ENCODE results near the gene GET4.

GET4 gene

DNA sequence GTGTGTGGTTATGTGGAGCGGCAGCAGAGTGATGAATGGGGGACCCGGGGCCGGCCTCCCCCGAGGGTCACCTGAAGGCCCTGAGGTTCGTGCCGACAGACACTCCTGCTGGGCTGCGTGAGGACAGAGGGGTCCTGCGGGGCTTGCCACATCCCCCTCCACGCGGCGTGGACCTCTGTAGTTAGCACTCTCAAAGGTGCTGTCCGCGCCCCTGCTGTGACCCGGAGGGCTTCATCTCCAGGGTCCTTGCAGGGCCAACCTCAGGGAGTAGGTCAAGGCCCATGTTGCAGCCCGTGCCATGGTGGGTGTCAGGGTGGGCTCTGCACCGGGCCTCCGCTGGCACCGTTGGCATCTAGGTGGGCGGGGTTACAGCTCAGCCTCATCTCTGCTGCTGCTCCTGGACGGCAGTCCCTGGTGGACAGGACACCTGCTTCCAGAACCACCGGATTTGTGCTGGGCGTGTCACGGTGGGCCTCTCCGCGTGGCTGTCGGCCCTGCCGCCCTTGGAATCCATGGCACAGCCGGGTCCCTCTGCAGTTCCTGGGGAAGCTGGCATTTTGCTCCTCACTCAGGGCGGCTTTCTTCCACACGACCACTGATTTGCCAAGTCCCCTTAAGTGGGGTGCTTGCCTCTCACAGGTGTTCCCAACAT lies 19.8 kb upstream of the GET4 start:
- H3K36me3 ChIP-seq (ENCODE audit: control insufficient read depth, insufficient read depth, low read length) = peaks cover 88% of the 10 kb centered on the region
- no peak overlapping the region for H3K27ac ChIP-seq (ENCODE audit: insufficient read depth, low read length, poor library complexity, severe bottlenecking)
- H3K27me3 ChIP-seq (replicated peaks; ENCODE audit: control insufficient read depth, insufficient read depth, low read length, poor library complexity, severe bottlenecking) = no peaks in the 10 kb centered on the region
- no peaks in the 10 kb centered on the region for H3K4me1 ChIP-seq (ENCODE audit: control insufficient read depth, insufficient read depth, low read length, poor library complexity, severe bottlenecking)
- no peak overlapping the region for H3K4me3 ChIP-seq (ENCODE audit: insufficient read depth, low read depth, low read length, poor library complexity, severe bottlenecking)
- no peaks in the 10 kb centered on the region for H3K9me3 ChIP-seq (ENCODE audit: control insufficient read depth, low read length)
- DNase-seq = no peak

DNA sequence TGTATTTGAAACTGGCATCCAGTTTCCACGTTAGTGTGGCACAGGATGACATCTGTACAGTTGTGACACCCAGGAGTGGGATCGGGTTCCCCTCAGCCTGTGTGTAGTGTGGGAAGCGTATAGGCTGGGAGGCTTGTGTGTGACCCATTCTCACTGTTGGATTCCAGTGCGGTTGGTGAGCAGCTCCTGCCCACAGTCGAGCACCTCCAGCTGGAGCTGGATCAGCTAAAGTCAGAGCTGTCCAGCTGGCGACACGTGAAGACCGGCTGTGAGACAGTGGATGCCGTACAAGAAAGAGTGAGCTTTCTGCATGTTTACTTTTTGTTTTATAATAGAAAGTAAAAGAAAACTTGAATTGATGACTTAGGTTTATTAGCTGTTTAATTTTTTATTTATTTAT lies 18.7 kb upstream of the GET4 start:
- DNase-seq = no peak
- H3K27me3 ChIP-seq (replicated peaks; ENCODE audit: control insufficient read depth, insufficient read depth, low read length, poor library complexity, severe bottlenecking) = no peaks in the 10 kb centered on the region
- no peaks in the 10 kb centered on the region for H3K9me3 ChIP-seq (ENCODE audit: control insufficient read depth, low read length)
- no peak overlapping the region for H3K4me3 ChIP-seq (ENCODE audit: insufficient read depth, low read depth, low read length, poor library complexity, severe bottlenecking)
- peaks cover 87% of the 10 kb centered on the region for H3K36me3 ChIP-seq (ENCODE audit: control insufficient read depth, insufficient read depth, low read length)
- H3K27ac ChIP-seq (ENCODE audit: insufficient read depth, low read length, poor library complexity, severe bottlenecking) = no peak overlapping the region
- H3K4me1 ChIP-seq (ENCODE audit: control insufficient read depth, insufficient read depth, low read length, poor library complexity, severe bottlenecking) = no peaks in the 10 kb centered on the region

DNA sequence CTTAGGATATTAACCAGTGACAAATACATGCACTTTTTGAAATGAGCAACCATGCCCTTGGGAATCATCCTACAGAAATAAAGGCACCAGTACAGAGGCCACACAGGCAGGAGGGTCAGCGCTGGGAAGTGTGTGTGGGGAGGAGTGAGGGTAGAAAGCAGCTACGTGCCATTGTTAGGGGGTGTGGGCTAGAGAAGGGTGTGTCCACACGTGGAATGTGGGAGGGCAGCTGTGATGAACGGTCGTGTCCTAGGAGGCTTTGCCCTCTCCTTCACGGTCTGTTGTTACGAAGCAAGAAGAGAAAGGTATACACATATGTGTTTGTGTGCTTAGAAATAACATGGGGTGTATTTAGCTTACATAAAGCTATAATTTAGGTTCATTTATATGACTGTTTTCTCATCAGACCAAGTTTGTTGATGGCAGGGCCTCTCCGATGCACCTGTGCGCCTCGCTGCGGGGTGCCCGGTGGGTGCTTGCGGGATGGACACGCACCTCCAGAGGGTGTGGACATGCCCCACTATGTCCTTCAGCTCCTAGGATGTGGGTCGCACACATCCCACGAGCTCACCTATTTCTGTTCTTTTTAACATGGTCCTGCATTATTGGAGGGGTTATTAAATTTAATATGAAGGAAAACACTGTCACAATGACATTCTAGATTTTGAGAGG lies 16.9 kb upstream of the GET4 start:
- H3K27ac ChIP-seq (ENCODE audit: insufficient read depth, low read length, poor library complexity, severe bottlenecking) = no peak overlapping the region
- no peak overlapping the region for H3K4me3 ChIP-seq (ENCODE audit: insufficient read depth, low read depth, low read length, poor library complexity, severe bottlenecking)
- H3K36me3 ChIP-seq (ENCODE audit: control insufficient read depth, insufficient read depth, low read length) = peaks cover 69% of the 10 kb centered on the region
- H3K27me3 ChIP-seq (replicated peaks; ENCODE audit: control insufficient read depth, insufficient read depth, low read length, poor library complexity, severe bottlenecking) = no peaks in the 10 kb centered on the region
- no peak for DNase-seq
- H3K4me1 ChIP-seq (ENCODE audit: control insufficient read depth, insufficient read depth, low read length, poor library complexity, severe bottlenecking) = no peaks in the 10 kb centered on the region
- H3K9me3 ChIP-seq (ENCODE audit: control insufficient read depth, low read length) = no peaks in the 10 kb centered on the region

GRCh38 chr7:860149-860548 lies 16.2 kb upstream of the GET4 start:
- Histone ChIP-seq H3K36me3 (ENCODE audit: control insufficient read depth, insufficient read depth, low read length) (peaks cover 63% of the 10 kb centered on the region), H3K27ac (ENCODE audit: insufficient read depth, low read length, poor library complexity, severe bottlenecking) (no peak overlapping the region), H3K4me3 (ENCODE audit: insufficient read depth, low read depth, low read length, poor library complexity, severe bottlenecking) (no peak overlapping the region), H3K27me3 (replicated peaks; ENCODE audit: control insufficient read depth, insufficient read depth, low read length, poor library complexity, severe bottlenecking) (no peaks in the 10 kb centered on the region), H3K4me1 (ENCODE audit: control insufficient read depth, insufficient read depth, low read length, poor library complexity, severe bottlenecking) (no peaks in the 10 kb centered on the region), H3K9me3 (ENCODE audit: control insufficient read depth, low read length) (no peaks in the 10 kb centered on the region)
- no peak for DNase-seq

DNA sequence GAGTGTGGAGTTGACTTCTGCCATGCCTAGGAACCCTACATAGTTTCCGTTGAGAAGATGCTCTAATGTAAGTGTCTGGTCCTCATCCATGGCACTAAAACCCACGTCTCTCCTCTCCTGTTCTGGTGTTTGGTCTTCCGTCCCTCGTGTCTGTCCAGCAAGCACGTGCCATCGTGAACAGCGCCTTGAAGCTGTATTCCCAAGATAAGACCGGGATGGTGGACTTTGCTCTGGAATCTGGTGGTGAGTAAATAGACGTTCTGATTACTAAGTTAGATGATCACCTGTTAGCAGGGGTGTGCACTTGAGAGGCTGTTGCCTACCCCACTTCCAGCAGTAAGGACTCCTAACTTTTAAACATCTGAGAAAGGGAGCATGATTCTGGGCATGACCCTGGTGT lies 15.1 kb upstream of the GET4 start:
- H3K36me3 ChIP-seq (ENCODE audit: control insufficient read depth, insufficient read depth, low read length) = peaks cover 63% of the 10 kb centered on the region
- DNase-seq = no peak
- no peaks in the 10 kb centered on the region for H3K9me3 ChIP-seq (ENCODE audit: control insufficient read depth, low read length)
- H3K27ac ChIP-seq (ENCODE audit: insufficient read depth, low read length, poor library complexity, severe bottlenecking) = no peak overlapping the region
- H3K4me1 ChIP-seq (ENCODE audit: control insufficient read depth, insufficient read depth, low read length, poor library complexity, severe bottlenecking) = no peaks in the 10 kb centered on the region
- no peak overlapping the region for H3K4me3 ChIP-seq (ENCODE audit: insufficient read depth, low read depth, low read length, poor library complexity, severe bottlenecking)
- no peaks in the 10 kb centered on the region for H3K27me3 ChIP-seq (replicated peaks; ENCODE audit: control insufficient read depth, insufficient read depth, low read length, poor library complexity, severe bottlenecking)

DNA sequence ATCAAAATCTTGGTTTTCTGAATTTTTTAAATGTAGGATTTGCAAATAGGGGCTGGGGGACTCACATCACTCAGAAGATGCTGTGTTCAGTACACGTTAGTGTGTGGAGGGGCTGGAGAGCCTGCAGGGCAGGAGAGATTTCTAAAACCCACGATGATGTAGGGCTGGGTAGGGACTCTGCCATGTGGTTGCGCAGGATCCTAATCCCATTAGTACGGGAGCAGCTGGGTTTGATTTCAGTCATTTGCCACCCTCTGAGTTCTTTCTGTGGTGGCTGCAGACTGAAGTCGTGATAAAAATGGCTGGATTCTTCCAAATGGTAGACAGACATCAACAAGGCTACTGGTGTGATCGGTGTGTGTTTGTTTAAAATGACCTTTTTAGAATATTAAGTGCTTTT lies 14.2 kb upstream of the GET4 start:
- no peaks in the 10 kb centered on the region for H3K9me3 ChIP-seq (ENCODE audit: control insufficient read depth, low read length)
- no peak overlapping the region for H3K4me3 ChIP-seq (ENCODE audit: insufficient read depth, low read depth, low read length, poor library complexity, severe bottlenecking)
- no peaks in the 10 kb centered on the region for H3K4me1 ChIP-seq (ENCODE audit: control insufficient read depth, insufficient read depth, low read length, poor library complexity, severe bottlenecking)
- no peak for DNase-seq
- peaks cover 60% of the 10 kb centered on the region for H3K36me3 ChIP-seq (ENCODE audit: control insufficient read depth, insufficient read depth, low read length)
- H3K27ac ChIP-seq (ENCODE audit: insufficient read depth, low read length, poor library complexity, severe bottlenecking) = no peak overlapping the region
- no peaks in the 10 kb centered on the region for H3K27me3 ChIP-seq (replicated peaks; ENCODE audit: control insufficient read depth, insufficient read depth, low read length, poor library complexity, severe bottlenecking)

GRCh38 chr7:863106-863505 lies 13.2 kb upstream of the GET4 start:
- H3K9me3 ChIP-seq (ENCODE audit: control insufficient read depth, low read length) = no peaks in the 10 kb centered on the region
- H3K27ac ChIP-seq (ENCODE audit: insufficient read depth, low read length, poor library complexity, severe bottlenecking) = no peak overlapping the region
- DNase-seq = no peak
- no peak overlapping the region for H3K4me3 ChIP-seq (ENCODE audit: insufficient read depth, low read depth, low read length, poor library complexity, severe bottlenecking)
- H3K36me3 ChIP-seq (ENCODE audit: control insufficient read depth, insufficient read depth, low read length) = peaks cover 63% of the 10 kb centered on the region
- H3K4me1 ChIP-seq (ENCODE audit: control insufficient read depth, insufficient read depth, low read length, poor library complexity, severe bottlenecking) = no peaks in the 10 kb centered on the region
- H3K27me3 ChIP-seq (replicated peaks; ENCODE audit: control insufficient read depth, insufficient read depth, low read length, poor library complexity, severe bottlenecking) = no peaks in the 10 kb centered on the region

- DNase-seq = no peak
- no peak overlapping the region for H3K4me3 ChIP-seq (ENCODE audit: insufficient read depth, low read depth, low read length, poor library complexity, severe bottlenecking)
- H3K27ac ChIP-seq (ENCODE audit: insufficient read depth, low read length, poor library complexity, severe bottlenecking) = no peak overlapping the region
- peaks cover 48% of the 10 kb centered on the region for H3K36me3 ChIP-seq (ENCODE audit: control insufficient read depth, insufficient read depth, low read length)
- H3K27me3 ChIP-seq (replicated peaks; ENCODE audit: control insufficient read depth, insufficient read depth, low read length, poor library complexity, severe bottlenecking) = no peaks in the 10 kb centered on the region
- no peaks in the 10 kb centered on the region for H3K9me3 ChIP-seq (ENCODE audit: control insufficient read depth, low read length)
- H3K4me1 ChIP-seq (ENCODE audit: control insufficient read depth, insufficient read depth, low read length, poor library complexity, severe bottlenecking) = no peaks in the 10 kb centered on the region
Measured at GRCh38 chr7:865921-866320, 10.4 kb upstream of the GET4 start.

- Histone ChIP-seq H3K4me1 (ENCODE audit: control insufficient read depth, insufficient read depth, low read length, poor library complexity, severe bottlenecking) (no peaks in the 10 kb centered on the region), H3K27ac (ENCODE audit: insufficient read depth, low read length, poor library complexity, severe bottlenecking) (no peak overlapping the region), H3K27me3 (replicated peaks; ENCODE audit: control insufficient read depth, insufficient read depth, low read length, poor library complexity, severe bottlenecking) (no peaks in the 10 kb centered on the region), H3K9me3 (ENCODE audit: control insufficient read depth, low read length) (no peaks in the 10 kb centered on the region), H3K36me3 (ENCODE audit: control insufficient read depth, insufficient read depth, low read length) (peaks cover 39% of the 10 kb centered on the region), H3K4me3 (ENCODE audit: insufficient read depth, low read depth, low read length, poor library complexity, severe bottlenecking) (no peak overlapping the region)
- DNase-seq = no peak
Measured at GRCh38 chr7:867001-867405, 9.4 kb upstream of the GET4 start.

DNA sequence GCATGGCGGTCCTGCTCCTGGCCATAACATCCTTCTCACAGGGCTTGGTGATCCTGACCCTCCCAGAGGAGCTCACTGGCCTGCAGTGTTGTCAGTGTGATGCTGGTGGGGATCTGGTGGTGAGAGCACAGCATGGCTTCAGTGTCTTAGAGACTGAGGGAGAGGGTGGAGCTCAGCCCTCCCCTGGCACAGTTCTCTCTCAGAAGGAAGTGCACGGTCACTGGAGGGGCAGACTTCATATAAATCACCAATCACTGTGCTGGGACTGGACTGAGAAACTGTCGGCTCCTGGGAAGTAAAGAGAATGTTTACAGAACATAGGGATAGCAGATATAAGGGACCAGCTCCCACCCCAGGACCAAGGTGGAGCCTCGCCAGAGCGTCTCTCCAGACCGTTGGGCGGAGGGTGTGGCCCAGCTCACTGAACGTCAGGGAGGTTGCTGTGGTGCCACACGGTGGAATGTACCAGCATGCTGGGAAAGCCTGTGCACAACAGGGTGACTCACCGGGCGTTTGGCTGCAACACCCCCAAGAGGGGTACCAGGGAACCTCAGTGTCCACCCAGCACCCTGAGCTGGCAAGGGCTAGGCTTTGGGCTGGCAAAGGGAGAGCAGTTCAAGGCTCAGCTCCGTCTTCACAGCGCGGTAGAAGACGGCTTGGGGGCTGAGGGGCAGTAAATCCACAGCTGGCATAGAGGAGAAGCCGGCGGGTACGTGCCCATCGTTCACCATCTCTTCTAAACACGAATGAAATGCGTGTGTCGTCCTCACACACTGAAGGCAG lies 8.8 kb upstream of the GET4 start:
- H3K27ac ChIP-seq (ENCODE audit: insufficient read depth, low read length, poor library complexity, severe bottlenecking) = no peak overlapping the region
- no peak for DNase-seq
- H3K36me3 ChIP-seq (ENCODE audit: control insufficient read depth, insufficient read depth, low read length) = peaks cover 38% of the 10 kb centered on the region
- H3K9me3 ChIP-seq (ENCODE audit: control insufficient read depth, low read length) = no peaks in the 10 kb centered on the region
- no peaks in the 10 kb centered on the region for H3K4me1 ChIP-seq (ENCODE audit: control insufficient read depth, insufficient read depth, low read length, poor library complexity, severe bottlenecking)
- no peak overlapping the region for H3K4me3 ChIP-seq (ENCODE audit: insufficient read depth, low read depth, low read length, poor library complexity, severe bottlenecking)
- no peaks in the 10 kb centered on the region for H3K27me3 ChIP-seq (replicated peaks; ENCODE audit: control insufficient read depth, insufficient read depth, low read length, poor library complexity, severe bottlenecking)

Data from effector memory CD4-positive, alpha-beta T cell (primary cell).